ENCODE data around the gene ZBTB18.
"Not testable (repeated sequence)": the region's sequence is repeated elsewhere in the genome, so short reads cannot be mapped to it uniquely, and the experiment has no call there.

DNA sequence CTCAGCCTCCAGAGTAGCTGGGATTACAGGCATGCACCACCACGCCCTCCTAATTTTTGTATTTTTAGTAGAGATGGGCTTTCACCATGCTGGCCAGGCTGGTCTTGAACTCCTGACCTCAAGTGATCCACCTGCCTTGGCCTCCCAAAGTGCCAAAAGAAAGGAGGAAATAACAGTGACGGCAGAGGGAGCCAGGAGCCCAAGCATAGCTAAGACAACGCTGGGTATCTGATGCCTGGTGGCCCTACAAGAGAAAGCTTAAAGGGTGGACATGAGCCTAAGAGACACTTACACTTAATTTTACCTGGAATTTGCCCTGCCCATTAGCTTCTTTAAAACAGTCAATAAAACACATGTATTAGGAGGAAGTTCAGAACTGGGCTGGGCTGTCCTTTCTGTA lies 36.2 kb upstream of the ZBTB18 start:
- TF ChIP-seq ZC3H10 (CRISPR knock-in tag; IDR thresholded peaks at IDR 0.05); TOX (CRISPR knock-in tag; IDR thresholded peaks at IDR 0.05; ENCODE audit: borderline replicate concordance): not testable (repeated sequence)

Measured in SK-N-SH treated with all-trans-retinoic acid at 6 μM for 48 hours (cell line).